Kidney (tissue), 14 donors: Measurements from ENCODE around the gene RNF150. TPM values are rescaled to one million over a fixed set of nuclear protein-coding genes. Genes with fewer than 3 reads are reported as not detected.

Experiments
- DNase-seq, 5 donors: peaks; one replicate each; pipeline ENCODE4 v3.0.0-alpha.2; 2013 to 2020
- FAIRE-seq: peaks from 2 replicates; lab custom pipeline; 2012; peaks lifted over from hg19 to GRCh38; lab: Jason Lieb, UNC
- H3K27ac ChIP-seq, 2 donors: one replicate each; pipeline ENCODE4 v1.7.0; 2013; ENCODE audit warnings: low read depth in 2 of 2, low read length in 2 of 2, inconsistent platforms in 1 of 2
- H3K27me3 ChIP-seq: one replicate; pipeline ENCODE4 v1.7.1; 2013; ENCODE audit warnings: low read length, inconsistent platforms; ENCODE audit not compliant: control insufficient read depth, insufficient read depth
- H3K36me3 ChIP-seq, 3 donors: one replicate each; pipeline versions ENCODE4 v1.7.0 to v1.7.1; 2013; ENCODE audit warnings: low read length in 3 of 3, control low read depth in 1 of 3, inconsistent platforms in 1 of 3; ENCODE audit not compliant: insufficient read depth in 3 of 3, control insufficient read depth in 2 of 3
- H3K4me1 ChIP-seq, 3 donors: one replicate each; pipeline versions ENCODE4 v1.7.0 to v1.7.1; 2013; ENCODE audit warnings: low read length in 3 of 3, inconsistent platforms in 1 of 3, low read depth in 1 of 3; ENCODE audit not compliant: control insufficient read depth in 2 of 3, insufficient read depth in 2 of 3
- H3K4me3 ChIP-seq, 3 donors: one replicate each; pipeline versions ENCODE4 v1.7.0 to v1.8.1; 2013; ENCODE audit warnings: low read length in 3 of 3, control low read depth in 1 of 3, inconsistent platforms in 1 of 3
- H3K9ac ChIP-seq, 3 donors: one replicate each; pipeline versions ENCODE4 v1.7.0 to v1.7.1; 2013; ENCODE audit warnings: low read length in 3 of 3, control low read depth in 1 of 3, inconsistent platforms in 1 of 3
- H3K9me3 ChIP-seq, 3 donors: one replicate each; pipeline versions ENCODE4 v1.7.0 to v1.7.1; 2013; ENCODE audit warnings: low read length in 3 of 3, control low read depth in 1 of 3, inconsistent platforms in 1 of 3; ENCODE audit not compliant: control insufficient read depth in 2 of 3, insufficient read depth in 1 of 3
- CTCF ChIP-seq: IDR thresholded peaks from 3 replicates; pipeline ENCODE4 v1.5.1; 2012; ENCODE audit warnings: mild to moderate bottlenecking, moderate library complexity, borderline replicate concordance; ENCODE audit not compliant: insufficient read depth; ENCODE audit errors: extremely low read depth
- intact Hi-C: fragments of 100-400 bp; cut with DNase I; formaldehyde crosslinking; loops from one replicate; pipeline ENCODE4 v1.11.1; 2022
- polyA plus RNA-seq: library from polyadenylated mRNA; stranded (reverse); fragments of 350-450 nt; fragmentation: Illumina TruSeq; extraction: RNeasy Lipid Tissue Mini Kit (QIAGEN cat#74804); gene quantifications from one replicate; pipeline ENCODE4 v1.2.3, GENCODE V29; 2014; ENCODE audit warnings: low read depth, low replicate concordance; ENCODE audit not compliant: insufficient read depth
- total RNA-seq: library from RNA; stranded (reverse); fragmentation: NEBNext Ultra II Directional; extraction: Animal tissue kit (Norgen Biotek cat#: 25700); gene quantifications from one replicate; pipeline ENCODE4 v1.2.1, GENCODE V29; 2021
- donor health status: control.
- donor health status: control.
- donor health status: control.
- donor health status: control.
- donor health status: control.
- donor health status: DM: yes; HTN: yes; CAD: no.
- donor health status: Normal renal cell carcinoma (clear cell type).

Gene RNF150
- total and polyA plus RNA-seq, 2 donors from 2014 or later = 5.0 to 34.2 TPM

DNA sequence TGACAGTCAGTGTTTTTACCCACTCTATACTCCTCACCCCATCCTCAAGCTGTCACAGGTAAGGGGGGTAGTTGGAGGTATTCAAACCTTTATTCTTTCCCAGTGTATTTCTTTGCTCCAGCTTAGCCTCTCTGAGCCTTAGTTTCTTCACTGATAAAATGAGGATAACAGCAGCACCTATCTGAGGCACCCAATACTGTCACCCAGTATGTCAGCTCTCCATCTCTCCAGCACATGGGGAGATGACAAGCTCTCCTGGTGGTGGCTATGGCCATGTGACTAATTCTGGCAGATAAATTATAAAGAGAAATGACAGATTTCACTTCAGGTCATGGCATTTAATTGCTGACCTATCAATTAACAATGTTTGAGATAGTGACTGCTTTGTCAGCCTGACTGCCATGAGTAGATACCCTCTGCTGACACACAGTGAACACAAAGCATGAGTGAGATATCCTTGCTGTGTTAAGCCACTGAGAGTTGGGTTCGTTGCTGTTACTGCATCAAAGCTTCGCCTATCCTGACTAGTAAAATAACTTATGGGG lies 200.7 kb downstream of the RNF150 start:
- Histone ChIP-seq H3K4me1 (no peaks in the 10 kb centered on the region), H3K9me3 (no peaks in the 10 kb centered on the region), H3K4me3 (no peak overlapping the region), H3K27me3 (no peaks in the 10 kb centered on the region), H3K36me3 (no peaks in the 10 kb centered on the region), H3K9ac (no peak overlapping the region), H3K27ac (no peak overlapping the region)
- no peak for DNase-seq
- FAIRE-seq = no peak
- intact Hi-C loops = no loop called here
- no peak for TF ChIP-seq CTCF

DNA sequence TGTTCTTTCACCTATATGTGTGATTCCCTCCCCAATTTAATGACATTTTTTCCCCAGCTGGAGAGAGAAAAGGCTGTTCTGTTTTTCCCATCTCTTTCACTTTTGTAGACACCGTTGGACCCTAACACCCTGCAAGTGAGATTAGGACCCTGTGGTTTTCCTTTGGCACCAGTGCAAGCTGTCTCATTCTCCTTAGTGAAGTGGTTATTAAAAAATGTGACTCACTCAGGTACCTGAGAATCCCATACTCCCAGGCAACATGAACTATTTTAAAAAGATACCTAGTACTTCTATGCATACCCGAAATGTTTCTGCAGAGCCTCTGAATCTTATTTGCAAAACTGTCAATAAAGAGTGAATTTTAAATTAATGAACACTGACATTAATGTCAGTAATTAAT lies 201.4 kb downstream of the RNF150 start:
- Histone ChIP-seq H3K9ac (no peak overlapping the region), H3K9me3 (no peaks in the 10 kb centered on the region), H3K4me1 (no peaks in the 10 kb centered on the region), H3K27me3 (no peaks in the 10 kb centered on the region), H3K36me3 (no peaks in the 10 kb centered on the region), H3K4me3 (no peak overlapping the region), H3K27ac (no peak overlapping the region)
- DNase-seq = no peak
- no peak for TF ChIP-seq CTCF
- FAIRE-seq = no peak
- intact Hi-C loops = no loop called here

GRCh38 chr4:140930557-140930956 lies 202.7 kb downstream of the RNF150 start:
- FAIRE-seq = no peak
- DNase-seq = no peak
- Histone ChIP-seq H3K36me3 (no peaks in the 10 kb centered on the region), H3K27me3 (no peaks in the 10 kb centered on the region), H3K9me3 (no peaks in the 10 kb centered on the region), H3K4me1 (no peaks in the 10 kb centered on the region), H3K27ac (no peak overlapping the region), H3K4me3 (no peak overlapping the region), H3K9ac (no peak overlapping the region)
- TF ChIP-seq CTCF = no peak
- intact Hi-C loops = no loop called here

GRCh38 chr4:140930011-140930410 lies 203.3 kb downstream of the RNF150 start:
- H3K4me1 ChIP-seq = no peaks in the 10 kb centered on the region
- no peaks in the 10 kb centered on the region for H3K9me3 ChIP-seq
- H3K27ac ChIP-seq = no peak overlapping the region
- FAIRE-seq (no peak), DNase-seq (no peak)
- no peak for TF ChIP-seq CTCF
- no peaks in the 10 kb centered on the region for H3K27me3 ChIP-seq
- H3K4me3 ChIP-seq = no peak overlapping the region
- H3K36me3 ChIP-seq = no peaks in the 10 kb centered on the region
- no peak overlapping the region for H3K9ac ChIP-seq
- intact Hi-C loops = no loop called here
